Liver (tissue), 9 donors: ENCODE measurements around the gene FSTL1. TPM values are rescaled to one million over a fixed set of nuclear protein-coding genes. Genes with fewer than 3 reads are reported as not detected.

Experiments
- DNase-seq: peaks from one replicate; pipeline ENCODE4 v3.0.0-alpha.2; 2017; ENCODE audit warnings: low spot score
- H3K27ac ChIP-seq, 2 donors: one replicate each; pipeline ENCODE4 v1.7.0; 2013; ENCODE audit warnings: inconsistent platforms in 2 of 2, low read length in 2 of 2, control low read depth in 1 of 2, low read depth in 1 of 2, mild to moderate bottlenecking in 1 of 2
- H3K27me3 ChIP-seq, 4 donors: one replicate each; pipeline versions ENCODE4 v1.6.1 to v1.7.0; 2013; ENCODE audit warnings: low read length in 3 of 4, inconsistent platforms in 1 of 4, mild to moderate bottlenecking in 1 of 4, moderate library complexity in 1 of 4; ENCODE audit not compliant: control insufficient read depth in 4 of 4, insufficient read depth in 4 of 4
- H3K36me3 ChIP-seq, 4 donors: one replicate each; pipeline versions ENCODE4 v1.6.1 to v1.7.0; 2013; ENCODE audit warnings: low read length in 3 of 4, mild to moderate bottlenecking in 3 of 4, low read depth in 1 of 4, moderate library complexity in 1 of 4; ENCODE audit not compliant: control insufficient read depth in 4 of 4, insufficient read depth in 3 of 4
- H3K4me1 ChIP-seq, 4 donors: one replicate each; pipeline versions ENCODE4 v1.6.1 to v1.7.0; 2013; ENCODE audit warnings: low read length in 3 of 4, mild to moderate bottlenecking in 3 of 4, moderate library complexity in 1 of 4; ENCODE audit not compliant: control insufficient read depth in 4 of 4, insufficient read depth in 4 of 4
- H3K4me3 ChIP-seq, 3 donors: one replicate each; pipeline versions ENCODE4 v1.6.1 to v1.7.0; 2013; ENCODE audit warnings: low read length in 3 of 3, control low read depth in 1 of 3, low read depth in 1 of 3, mild to moderate bottlenecking in 1 of 3
- H3K9ac ChIP-seq, 2 donors: one replicate each; pipeline ENCODE4 v1.7.0; 2013; ENCODE audit warnings: low read length in 2 of 2, mild to moderate bottlenecking in 2 of 2, moderate library complexity in 2 of 2, control low read depth in 1 of 2, low read depth in 1 of 2
- H3K9me3 ChIP-seq, 4 donors: one replicate each; pipeline versions ENCODE4 v1.6.1 to v1.7.0; 2013; ENCODE audit warnings: low read length in 3 of 4; ENCODE audit not compliant: control insufficient read depth in 4 of 4
- EGR1 ChIP-seq, 2 donors: IDR thresholded peaks; 2 replicates each; pipeline ENCODE4 v1.6.1; 2016 to 2018; ENCODE audit warnings: antibody characterized with exemption in 2 of 2, low read depth in 2 of 2
- FOXA1 ChIP-seq: IDR thresholded peaks from 2 replicates; pipeline ENCODE4 v1.6.1; 2016; ENCODE audit warnings: antibody characterized with exemption
- FOXA2 ChIP-seq: IDR thresholded peaks from 2 replicates; pipeline ENCODE4 v1.6.1; 2016; ENCODE audit warnings: antibody characterized with exemption
- GABPA ChIP-seq, 2 donors: IDR thresholded peaks in 1 of 2; conservative IDR thresholded peaks in 1 of 2; 2 replicates each; pipeline ENCODE4 v1.6.1; 2016; ENCODE audit warnings: antibody characterized with exemption in 2 of 2, mild to moderate bottlenecking in 1 of 2, moderate library complexity in 1 of 2
- JUND ChIP-seq, 2 donors: IDR thresholded peaks; 2 replicates each; pipeline ENCODE4 v1.6.1; 2016; ENCODE audit warnings: antibody characterized with exemption in 2 of 2
- NR2F2 ChIP-seq: IDR thresholded peaks from 2 replicates; pipeline ENCODE4 v1.6.1; 2016; ENCODE audit warnings: antibody characterized with exemption
- RAD21 ChIP-seq, 2 donors: IDR thresholded peaks; 2 replicates each; pipeline ENCODE4 v1.6.1; 2016; ENCODE audit warnings: antibody characterized with exemption in 2 of 2, mild to moderate bottlenecking in 2 of 2
- YY1 ChIP-seq: IDR thresholded peaks from 2 replicates; pipeline ENCODE4 v1.6.1; 2016; ENCODE audit warnings: antibody characterized with exemption, mild to moderate bottlenecking
- WGBS: extraction: QIAGEN DNeasy Blood & Tissue Kit; methylation state at CpG from one replicate; pipeline ENCODE4 v1.1.7; 2013; 5-methylcytosine and 5-hydroxymethylcytosine counted together
- polyA plus RNA-seq, 2 donors: library from polyadenylated mRNA; stranded (reverse) in 1 of 2; unstranded in 1 of 2; fragments of 200-250 nt in 1 of 2; fragments of >200 nt in 1 of 2; fragmentation: Nextera tagmentation in 1 of 2; extraction: Ambion mirVana in 1 of 2; gene quantifications; one replicate each; pipeline versions ENCODE4 v1.2.1 to v1.2.3, GENCODE V29; 2013 to 2015
- total RNA-seq, 2 donors: library from RNA; depleted of rRNA; stranded (reverse); fragments of >200 nt; gene quantifications; one replicate each; pipeline ENCODE4 v1.2.3, GENCODE V29; 2014
- TF ChIP-seq, protein P1 (sequence below): IDR thresholded peaks from 2 replicates; pipeline ENCODE4 v1.6.1; 2016; ENCODE audit warnings: antibody characterized with exemption, mild to moderate bottlenecking
- TF ChIP-seq, protein P2 (sequence below): IDR thresholded peaks from 2 replicates; pipeline ENCODE4 v1.6.1; 2016; ENCODE audit warnings: antibody characterized with exemption
- TF ChIP-seq, protein P3 (sequence below): fragments of 150-350 bp; IDR thresholded peaks from 2 replicates; pipeline ENCODE4 v1.5.1; 2017; ENCODE audit warnings: improper control_type of control experiment, low read depth, low read length; ENCODE audit not compliant: missing input control
- donor health status: healthy.
- donor health status: healthy.
- donor health status: healthy.
- donor health status: healthy.
- donor health status: healthy.

The FSTL1 gene
- total and polyA plus RNA-seq, 4 donors: 9.6 to 67.5 (median 24.6) TPM

DNA sequence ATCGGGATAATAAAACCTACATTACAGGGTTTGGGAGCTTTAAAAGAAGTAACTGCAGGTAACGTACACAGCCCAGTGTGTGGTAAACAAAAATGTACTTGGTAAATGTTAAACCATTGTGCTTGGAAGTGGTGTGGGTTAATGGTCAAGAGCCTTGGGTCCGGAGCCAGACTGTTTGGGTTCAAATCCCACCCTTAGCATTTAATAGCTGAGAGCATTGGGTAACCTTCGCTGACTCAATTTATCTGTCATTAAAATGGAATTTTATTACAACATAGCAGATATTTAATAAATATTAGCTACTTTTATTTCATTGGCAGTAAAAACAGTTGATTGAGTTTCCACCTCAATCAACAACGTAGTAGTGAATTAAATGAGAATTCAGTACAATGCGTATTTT is 1.5 kb downstream of the FSTL1 start (continued):
- TF ChIP-seq, protein P1, sequence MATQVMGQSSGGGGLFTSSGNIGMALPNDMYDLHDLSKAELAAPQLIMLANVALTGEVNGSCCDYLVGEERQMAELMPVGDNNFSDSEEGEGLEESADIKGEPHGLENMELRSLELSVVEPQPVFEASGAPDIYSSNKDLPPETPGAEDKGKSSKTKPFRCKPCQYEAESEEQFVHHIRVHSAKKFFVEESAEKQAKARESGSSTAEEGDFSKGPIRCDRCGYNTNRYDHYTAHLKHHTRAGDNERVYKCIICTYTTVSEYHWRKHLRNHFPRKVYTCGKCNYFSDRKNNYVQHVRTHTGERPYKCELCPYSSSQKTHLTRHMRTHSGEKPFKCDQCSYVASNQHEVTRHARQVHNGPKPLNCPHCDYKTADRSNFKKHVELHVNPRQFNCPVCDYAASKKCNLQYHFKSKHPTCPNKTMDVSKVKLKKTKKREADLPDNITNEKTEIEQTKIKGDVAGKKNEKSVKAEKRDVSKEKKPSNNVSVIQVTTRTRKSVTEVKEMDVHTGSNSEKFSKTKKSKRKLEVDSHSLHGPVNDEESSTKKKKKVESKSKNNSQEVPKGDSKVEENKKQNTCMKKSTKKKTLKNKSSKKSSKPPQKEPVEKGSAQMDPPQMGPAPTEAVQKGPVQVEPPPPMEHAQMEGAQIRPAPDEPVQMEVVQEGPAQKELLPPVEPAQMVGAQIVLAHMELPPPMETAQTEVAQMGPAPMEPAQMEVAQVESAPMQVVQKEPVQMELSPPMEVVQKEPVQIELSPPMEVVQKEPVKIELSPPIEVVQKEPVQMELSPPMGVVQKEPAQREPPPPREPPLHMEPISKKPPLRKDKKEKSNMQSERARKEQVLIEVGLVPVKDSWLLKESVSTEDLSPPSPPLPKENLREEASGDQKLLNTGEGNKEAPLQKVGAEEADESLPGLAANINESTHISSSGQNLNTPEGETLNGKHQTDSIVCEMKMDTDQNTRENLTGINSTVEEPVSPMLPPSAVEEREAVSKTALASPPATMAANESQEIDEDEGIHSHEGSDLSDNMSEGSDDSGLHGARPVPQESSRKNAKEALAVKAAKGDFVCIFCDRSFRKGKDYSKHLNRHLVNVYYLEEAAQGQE: no peak

DNA sequence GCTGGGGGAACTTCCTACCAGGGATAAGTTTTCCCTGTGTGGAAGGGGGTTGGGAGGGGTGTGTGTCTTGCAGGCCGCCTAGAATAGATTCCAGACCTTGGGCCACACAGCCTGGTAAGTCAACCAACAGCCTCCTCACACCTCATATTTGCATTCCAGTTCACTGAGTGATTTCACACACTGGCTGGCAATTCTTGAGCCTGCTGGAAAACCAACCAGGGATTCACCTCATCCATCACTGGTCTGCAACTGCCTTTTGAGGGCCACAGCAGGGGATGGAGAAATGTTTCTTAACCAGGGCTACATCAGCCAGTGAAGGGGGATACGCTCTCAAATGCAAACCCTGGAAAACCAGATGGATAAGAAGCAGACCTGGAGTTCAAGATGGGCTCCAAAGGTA is 2.0 kb downstream of the FSTL1 start:
- TF ChIP-seq NR2F2: no peak
- TF ChIP-seq YY1: no peak
- no peak for TF ChIP-seq GABPA (IDR thresholded peaks at IDR 0.05 in 1 of 2, conservative IDR thresholded peaks at IDR 0.05 in 1 of 2)
- no peak for TF ChIP-seq JUND (IDR thresholded peaks at IDR 0.05)
- TF ChIP-seq, protein P1: no peak
- TF ChIP-seq RAD21 (IDR thresholded peaks at IDR 0.05): no peak
- TF ChIP-seq, protein P2, sequence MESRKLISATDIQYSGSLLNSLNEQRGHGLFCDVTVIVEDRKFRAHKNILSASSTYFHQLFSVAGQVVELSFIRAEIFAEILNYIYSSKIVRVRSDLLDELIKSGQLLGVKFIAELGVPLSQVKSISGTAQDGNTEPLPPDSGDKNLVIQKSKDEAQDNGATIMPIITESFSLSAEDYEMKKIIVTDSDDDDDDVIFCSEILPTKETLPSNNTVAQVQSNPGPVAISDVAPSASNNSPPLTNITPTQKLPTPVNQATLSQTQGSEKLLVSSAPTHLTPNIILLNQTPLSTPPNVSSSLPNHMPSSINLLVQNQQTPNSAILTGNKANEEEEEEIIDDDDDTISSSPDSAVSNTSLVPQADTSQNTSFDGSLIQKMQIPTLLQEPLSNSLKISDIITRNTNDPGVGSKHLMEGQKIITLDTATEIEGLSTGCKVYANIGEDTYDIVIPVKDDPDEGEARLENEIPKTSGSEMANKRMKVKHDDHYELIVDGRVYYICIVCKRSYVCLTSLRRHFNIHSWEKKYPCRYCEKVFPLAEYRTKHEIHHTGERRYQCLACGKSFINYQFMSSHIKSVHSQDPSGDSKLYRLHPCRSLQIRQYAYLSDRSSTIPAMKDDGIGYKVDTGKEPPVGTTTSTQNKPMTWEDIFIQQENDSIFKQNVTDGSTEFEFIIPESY: no peak
- TF ChIP-seq FOXA2: no peak
- TF ChIP-seq EGR1 (IDR thresholded peaks at IDR 0.05; ENCODE audit: low read depth in 2 of 2): no peak
- TF ChIP-seq FOXA1: no peak
- TF ChIP-seq, protein P3, sequence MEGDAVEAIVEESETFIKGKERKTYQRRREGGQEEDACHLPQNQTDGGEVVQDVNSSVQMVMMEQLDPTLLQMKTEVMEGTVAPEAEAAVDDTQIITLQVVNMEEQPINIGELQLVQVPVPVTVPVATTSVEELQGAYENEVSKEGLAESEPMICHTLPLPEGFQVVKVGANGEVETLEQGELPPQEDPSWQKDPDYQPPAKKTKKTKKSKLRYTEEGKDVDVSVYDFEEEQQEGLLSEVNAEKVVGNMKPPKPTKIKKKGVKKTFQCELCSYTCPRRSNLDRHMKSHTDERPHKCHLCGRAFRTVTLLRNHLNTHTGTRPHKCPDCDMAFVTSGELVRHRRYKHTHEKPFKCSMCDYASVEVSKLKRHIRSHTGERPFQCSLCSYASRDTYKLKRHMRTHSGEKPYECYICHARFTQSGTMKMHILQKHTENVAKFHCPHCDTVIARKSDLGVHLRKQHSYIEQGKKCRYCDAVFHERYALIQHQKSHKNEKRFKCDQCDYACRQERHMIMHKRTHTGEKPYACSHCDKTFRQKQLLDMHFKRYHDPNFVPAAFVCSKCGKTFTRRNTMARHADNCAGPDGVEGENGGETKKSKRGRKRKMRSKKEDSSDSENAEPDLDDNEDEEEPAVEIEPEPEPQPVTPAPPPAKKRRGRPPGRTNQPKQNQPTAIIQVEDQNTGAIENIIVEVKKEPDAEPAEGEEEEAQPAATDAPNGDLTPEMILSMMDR: no peak
- no peak overlapping the region for H3K9ac ChIP-seq
- H3K27me3 ChIP-seq: no peaks in the 10 kb centered on the region
- H3K4me1 ChIP-seq: peaks cover 2 to 8% (median 7%) of the 10 kb centered on the region in 4 donors
- 83% methylated on average over 2 of the region's 2 CpGs for WGBS
- DNase-seq: no peak
- no peaks in the 10 kb centered on the region for H3K9me3 ChIP-seq
- no peak overlapping the region for H3K4me3 ChIP-seq
- H3K36me3 ChIP-seq: no peaks in the 10 kb centered on the region
- no peak overlapping the region for H3K27ac ChIP-seq
